ENCODE data around the gene RIMS3.
"Not testable (repeated sequence)": the region's sequence is repeated elsewhere in the genome, so short reads cannot be mapped to it uniquely, and the experiment has no call there.

RIMS3 gene

GRCh38 chr1:40665335-40666171, at the start of gene RIMS3:
TSS of gene RIMS3 (minus strand) at chr1:40665682. CDS start at chr1:40641925, 23,757 bp downstream.
- peak; percentile 85 for DNase-seq

DNA sequence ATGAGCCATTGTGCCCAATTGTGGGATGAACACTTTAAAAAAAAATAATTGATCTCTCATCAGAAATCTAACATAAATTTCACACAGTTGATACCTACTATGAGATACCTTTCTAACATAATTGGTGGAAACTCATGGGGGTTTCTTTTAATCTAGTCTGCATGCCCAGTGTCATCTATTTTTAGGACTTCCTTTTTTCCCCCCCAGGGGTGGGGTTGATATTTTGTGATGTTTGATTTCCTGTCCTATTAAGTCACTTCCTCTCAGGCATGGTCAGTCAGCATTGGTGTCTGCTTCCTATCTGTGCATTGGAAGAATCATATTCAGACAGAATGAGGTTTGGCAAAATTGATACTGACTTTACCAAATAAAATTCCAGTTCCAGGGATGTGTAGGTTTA, 47.5 kb upstream of the RIMS3 start:
- peak; percentile 28 for DNase-seq

- DNase-seq, result no peak
Measured at GRCh38 chr1:40712405-40712944, 47.0 kb upstream of the RIMS3 start.

- peak; percentile 31 for DNase-seq
Measured at GRCh38 chr1:40711465-40712404, 46.3 kb upstream of the RIMS3 start.

DNA sequence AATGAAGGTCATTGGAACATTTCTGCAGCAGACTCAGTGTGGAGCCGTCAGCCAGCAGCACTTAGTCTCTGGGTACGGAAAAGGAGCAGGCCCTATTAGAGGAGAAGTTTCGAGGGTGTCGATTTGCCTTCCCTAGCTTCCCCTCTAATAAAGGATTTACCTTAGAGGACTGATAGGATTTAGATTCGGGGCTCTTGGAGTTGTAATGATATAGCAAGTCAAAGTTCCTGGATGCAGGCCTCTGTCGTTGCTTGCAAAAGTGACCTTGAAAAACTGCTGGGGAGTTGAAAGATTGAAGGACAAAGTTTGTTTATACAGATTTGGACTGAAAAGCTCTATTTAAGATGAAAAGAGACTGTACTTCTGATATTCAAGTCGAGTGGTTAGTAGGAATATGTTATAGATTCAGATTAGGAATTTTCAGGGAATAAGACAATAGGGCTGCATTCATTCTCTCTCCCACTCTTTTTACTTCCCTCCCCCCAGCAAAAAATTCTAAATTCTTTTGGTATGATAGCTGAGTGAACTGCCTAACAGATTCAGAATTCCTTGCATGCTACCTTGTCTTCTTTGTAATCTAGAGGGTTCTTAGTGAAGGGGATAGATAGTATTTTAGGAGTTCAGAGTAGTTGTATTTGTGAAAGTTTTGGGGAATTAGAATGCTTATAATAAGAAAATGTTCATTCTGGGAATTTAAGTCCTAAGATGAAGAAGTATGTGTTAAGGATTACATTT, 45.3 kb upstream of the RIMS3 start:
- no peak for DNase-seq

DNA sequence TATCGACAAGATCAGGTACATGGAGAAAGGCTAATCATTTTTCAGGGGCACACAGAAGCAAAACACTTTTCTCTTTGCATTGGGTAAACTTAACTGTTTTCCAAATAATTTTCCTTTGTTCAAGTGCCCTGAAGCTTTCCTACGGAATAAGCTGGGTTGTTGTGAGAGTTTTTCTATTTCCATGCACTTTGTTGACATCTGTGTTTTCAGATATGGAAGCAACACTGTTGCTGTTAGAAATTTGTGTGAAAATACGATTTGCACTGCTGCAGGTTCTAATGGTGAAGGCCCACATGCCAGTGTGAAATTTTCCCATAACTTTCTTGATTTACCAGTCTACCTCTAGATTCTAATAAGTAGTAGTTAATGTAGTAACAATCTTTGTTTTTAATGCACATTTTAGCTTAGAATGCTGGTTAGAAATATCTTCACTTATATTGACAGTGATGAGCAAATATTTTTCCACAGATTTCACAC, 44.4 kb upstream of the RIMS3 start:
- DNase-seq, result no peak

DNA sequence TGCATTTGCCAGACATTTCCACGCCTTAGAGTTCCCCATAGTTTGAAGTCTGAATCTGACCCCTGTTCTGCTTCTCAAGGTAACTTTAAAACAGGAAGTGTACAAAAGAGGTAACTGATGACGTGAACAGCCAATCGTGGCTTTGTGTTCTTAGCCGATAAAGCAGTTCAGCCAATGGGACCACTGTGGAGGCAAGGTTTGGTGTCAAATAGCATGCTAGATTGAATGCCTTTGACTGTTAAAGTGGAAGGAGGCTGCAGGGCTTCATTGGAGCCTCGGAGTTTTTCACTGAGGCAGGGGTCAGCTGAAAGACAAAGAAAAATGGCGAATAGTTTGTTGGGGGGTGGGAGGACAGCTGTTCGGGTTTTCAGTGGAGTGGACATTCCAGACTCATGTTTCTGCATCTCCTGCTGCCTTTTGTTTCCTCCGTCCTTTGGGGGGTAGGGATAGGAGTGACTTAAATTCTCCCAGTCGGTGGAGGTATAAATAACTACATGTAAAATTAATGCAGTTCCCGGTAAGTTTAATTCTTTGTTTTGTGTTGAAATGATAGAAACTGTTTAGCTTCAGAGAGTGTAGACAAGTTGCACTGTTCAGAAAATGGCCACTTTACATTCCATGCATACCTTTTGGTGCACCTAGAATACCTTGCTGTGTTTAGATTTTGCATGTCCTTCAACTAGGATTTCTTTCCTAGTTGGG, 43.8 kb upstream of the RIMS3 start:
- peak; percentile 77 for DNase-seq

DNA sequence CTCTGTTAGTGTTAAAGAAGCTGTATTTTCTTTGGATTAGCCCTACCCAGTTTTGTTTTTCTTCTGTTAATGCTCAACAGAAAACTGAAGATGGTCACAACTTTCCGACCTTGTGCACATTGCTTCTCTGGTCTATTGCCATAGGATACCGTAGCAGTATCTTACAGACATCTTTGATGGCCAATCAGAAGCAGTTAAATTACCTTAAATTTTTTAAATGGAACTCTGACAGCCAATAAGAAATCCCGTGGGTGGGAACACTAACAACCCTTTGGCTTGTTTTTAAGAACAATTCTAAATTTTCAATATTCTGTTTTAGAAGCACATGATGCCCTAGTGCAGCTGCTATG, 43.2 kb upstream of the RIMS3 start:
- peak; percentile 39 for DNase-seq

GRCh38 chr1:40706626-40707025, 41.1 kb upstream of the RIMS3 start:
- no peak for DNase-seq

DNA sequence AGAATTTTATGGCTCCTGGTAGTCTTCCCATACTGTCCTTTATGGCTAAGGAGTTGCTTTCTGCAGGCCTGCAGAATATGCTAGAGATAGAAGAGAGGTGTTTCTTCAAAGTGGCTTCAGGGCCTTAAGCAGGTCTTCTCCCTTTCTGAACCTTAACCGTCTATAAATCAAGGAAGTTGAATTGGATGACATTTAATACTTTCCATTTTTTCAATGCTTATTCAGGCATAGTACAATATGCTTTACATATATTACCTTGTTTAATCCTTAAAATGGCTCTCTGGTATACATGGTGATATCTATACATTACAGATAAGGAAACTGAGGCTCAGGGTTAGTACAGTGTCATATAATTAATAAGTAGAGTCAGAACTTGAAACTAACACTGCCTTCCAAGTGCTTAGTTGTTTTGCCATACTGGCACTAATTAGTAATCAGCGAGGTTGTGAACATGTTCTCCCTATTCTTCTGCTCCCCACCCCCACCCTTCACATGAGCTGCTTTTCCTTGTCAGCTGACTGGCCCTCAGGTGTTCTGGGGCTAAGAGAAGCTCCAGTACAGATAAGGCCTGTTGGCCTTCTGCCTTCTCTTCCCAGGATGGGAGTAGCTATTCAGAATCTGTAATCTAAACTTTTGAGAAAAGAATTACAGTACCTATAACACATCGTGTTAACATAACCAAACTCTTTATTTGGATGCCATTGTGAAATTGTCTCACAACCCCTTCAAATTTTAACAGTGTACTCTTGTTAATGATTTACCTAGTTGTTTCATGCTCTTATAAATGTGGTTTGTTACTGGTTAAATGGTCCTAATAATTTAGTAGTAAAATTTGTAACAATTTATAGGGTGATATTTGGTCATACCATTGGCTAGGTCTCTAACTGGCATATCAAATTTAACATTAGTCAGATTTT, 39.6 kb upstream of the RIMS3 start:
- DNase-seq, result no peak

DNA sequence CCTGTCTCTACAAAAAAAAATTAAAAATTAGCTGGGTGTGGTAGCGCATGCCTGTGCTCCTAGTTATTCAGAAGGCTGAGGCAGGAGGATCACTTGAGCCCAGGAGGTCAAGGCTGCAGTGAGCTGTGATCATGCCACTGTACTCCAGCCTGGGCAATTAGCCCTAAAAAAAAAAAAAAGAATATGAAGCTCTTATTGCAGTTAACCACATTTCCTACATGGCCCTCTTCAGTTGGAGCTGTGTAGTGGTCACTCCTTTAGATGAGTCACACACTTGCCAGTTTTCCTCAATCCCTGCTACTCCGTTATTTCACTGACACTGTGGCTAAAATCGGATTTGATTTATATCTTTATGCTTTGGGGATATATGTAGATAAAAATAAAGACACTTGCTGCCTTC, 37.8 kb upstream of the RIMS3 start:
- DNase-seq, result no peak

DNA sequence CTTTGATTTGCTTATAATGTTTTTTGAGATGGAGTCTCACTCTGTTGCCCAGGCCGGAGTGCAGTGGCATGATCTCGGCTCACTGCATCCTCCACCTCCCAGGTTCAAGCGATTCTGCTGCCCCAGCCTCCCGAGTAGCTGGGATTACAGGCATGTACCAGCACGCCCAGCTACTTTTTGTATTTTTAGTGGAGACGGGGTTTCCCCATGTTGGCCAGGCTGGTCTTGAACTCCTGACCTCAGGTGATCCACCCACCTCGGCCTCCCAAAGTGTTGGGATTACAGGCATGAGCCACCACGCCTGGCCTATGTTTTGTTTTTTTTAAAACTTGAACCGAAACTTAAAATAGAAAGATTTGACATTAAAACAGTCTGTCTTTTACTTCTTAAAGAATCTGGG, 37.3 kb upstream of the RIMS3 start:
- not testable (repeated sequence) for DNase-seq

- no peak for DNase-seq
Measured at GRCh38 chr1:40701684-40702083, 36.2 kb upstream of the RIMS3 start.

DNA sequence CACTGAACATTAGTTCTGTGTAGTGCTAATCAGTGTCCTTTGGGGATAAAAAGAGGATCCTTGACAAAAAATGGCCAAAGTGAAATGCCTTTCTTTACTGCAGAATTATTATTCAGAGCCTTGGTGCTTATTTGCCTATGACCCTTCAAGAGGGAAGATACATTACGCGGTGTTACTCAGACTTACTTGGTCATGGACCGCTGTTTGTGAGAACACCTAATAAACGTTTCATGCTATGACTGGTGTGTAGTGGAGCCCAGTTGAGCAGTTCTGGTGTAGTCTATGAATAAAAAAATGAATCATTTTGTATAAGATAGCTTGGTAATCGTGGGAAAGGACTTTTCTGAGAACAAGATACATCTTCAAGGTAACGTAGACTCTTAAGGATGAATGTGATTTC, 34.3 kb upstream of the RIMS3 start:
- peak; percentile 69 for DNase-seq

DNA sequence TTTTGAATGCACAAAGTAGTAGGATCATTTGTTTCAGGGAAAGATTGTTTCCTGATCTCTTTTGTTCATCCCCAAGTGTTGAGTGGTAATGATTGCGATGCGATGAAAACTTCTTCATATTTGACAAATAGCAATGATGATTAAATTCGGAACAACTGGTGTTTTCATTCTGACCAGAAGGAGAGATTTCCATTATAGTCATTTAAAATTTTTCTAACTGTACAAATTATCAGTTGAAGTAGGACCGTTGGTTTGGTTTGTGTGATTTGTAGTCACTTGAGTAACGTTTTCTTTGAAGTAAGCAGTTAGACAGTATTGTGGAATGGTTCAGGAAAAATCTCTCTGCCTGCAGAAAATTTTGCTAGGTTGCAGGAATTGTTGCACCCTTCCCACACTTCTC, 32.0 kb upstream of the RIMS3 start:
- DNase-seq, result peak; percentile 31

GRCh38 chr1:40696294-40696693, 30.8 kb upstream of the RIMS3 start:
- DNase-seq, result no peak

- DNase-seq, result peak; percentile 74
Measured at GRCh38 chr1:40694353-40694874, 28.9 kb upstream of the RIMS3 start.

GRCh38 chr1:40693425-40693824, 27.9 kb upstream of the RIMS3 start:
- no peak for DNase-seq

GRCh38 chr1:40692429-40692895, 27.0 kb upstream of the RIMS3 start:
- DNase-seq, result no peak

All from activated CD4-positive, alpha-beta T cell treated with anti-CD3 and anti-CD28 coated beads, Interleukin-10, Interleukin-2, amounts not matched to agents 100 ng/mL and 50 ng/mL, durations not matched to agents 16 hours and 8 hours (primary cell).